HG02759 (cell line): ENCODE data around the gene SNX10.

Experiments
- ATAC-seq: cut with Tn5 transposase; IDR thresholded peaks from one replicate; pipeline ENCODE4 v1.9.1; 2021; ENCODE audit warnings: mild to moderate bottlenecking, moderate library complexity; ENCODE audit not compliant: unreplicated experiment

SNX10 gene

DNA sequence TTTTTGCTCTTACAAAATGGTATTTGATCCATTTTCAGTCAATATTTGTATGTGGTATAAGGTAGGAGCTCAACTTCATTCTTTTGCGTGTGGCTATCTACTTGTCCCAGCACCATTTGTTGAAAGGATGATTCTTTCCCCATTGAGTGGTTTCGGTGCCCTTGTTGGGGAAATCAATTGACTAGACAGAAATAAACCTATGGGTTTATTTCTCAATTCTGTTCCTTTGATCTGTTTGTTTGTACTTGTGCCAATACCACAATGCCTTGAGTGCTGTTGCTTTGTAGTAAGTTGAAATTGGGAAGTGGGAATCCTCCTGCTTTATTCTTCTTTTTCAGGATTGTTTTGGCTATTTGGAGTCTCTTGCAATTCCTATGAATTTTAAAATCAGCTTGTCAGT lies 41.0 kb downstream of the SNX10 start:
- ATAC-seq, result no peak

DNA sequence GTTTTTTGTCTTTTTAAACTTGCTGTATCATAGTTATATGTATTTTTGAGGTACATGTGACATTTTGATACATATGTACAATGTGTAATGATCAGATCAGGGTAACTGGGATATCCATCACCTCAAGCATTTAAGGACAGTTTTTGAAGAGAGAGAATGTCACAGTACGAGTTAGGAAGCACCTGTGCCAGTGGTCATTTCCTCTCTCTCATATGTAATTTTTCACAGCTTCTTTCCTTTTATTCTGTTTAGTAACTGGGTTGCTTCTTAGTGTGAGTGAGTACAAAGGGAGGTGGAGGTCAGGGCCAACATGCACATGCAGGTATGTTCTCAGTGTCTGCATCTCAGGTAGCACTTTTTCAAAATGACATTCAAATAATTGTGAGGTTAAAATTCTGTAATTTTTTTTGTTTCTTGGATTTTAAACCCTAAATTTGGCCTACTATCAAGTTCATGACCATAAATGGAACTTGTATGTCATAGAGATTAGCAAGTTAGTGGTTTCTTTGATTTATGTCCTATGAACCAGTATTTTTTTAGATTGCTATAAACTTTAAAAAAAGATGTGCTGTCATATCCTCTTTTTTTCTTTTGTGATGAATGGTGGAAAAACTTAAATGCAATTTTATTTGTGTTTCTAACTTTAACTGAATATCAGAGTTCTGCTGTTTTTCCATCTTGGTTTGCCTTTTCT lies 42.7 kb downstream of the SNX10 start:
- ATAC-seq, result no peak

GRCh38 chr7:26337232-26337865 lies 45.7 kb downstream of the SNX10 start:
- ATAC-seq, result no peak

GRCh38 chr7:26340476-26341018 lies 48.9 kb downstream of the SNX10 start:
- no peak for ATAC-seq

DNA sequence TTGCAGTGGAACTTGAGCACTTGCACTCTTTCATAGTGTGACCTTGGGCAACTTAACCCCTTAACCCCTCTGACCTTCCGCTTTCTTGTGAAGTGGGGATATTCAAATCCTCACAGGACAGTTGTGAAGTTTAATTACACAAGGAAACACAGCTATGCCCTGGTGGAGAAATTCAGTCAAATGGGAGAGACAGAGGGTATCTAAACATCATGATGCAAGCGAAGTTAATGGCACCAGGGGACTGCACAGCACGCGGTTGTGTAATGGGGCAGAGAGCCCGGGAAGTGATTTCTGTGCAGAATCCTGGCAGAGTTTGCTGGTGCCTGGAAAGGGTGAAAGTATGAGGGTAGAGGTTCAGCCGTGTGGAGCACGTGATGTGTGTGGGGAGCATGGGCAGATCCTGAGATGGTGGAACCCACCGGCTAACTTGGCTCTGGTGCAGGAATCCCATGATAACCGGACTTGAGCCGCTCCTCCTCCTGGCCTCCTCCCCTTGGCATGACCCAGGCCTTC lies 51.7 kb downstream of the SNX10 start:
- ATAC-seq, result no peak

- no peak for ATAC-seq
These were observed 52.2 kb downstream of the SNX10 start for GRCh38 chr7:26343837-26344236.

DNA sequence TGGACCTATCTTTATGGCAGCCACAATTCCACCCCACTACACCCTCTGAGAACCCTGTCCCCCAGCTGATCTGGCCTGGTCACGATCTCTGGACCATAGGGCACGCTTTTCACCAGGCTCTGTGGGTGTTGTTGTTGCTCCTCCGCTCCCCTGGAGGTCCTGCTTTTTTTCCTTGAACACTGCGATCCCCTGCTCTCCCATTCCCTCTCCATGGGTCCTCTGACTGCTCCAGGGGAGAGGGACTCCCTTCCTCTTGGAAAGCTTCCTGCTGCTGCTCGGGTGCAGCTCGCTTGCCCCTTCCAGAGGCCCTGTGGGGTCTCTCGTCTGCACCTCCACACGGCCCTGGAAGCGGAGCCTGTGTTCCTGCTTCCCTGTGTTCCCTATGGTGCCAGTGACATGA lies 53.5 kb downstream of the SNX10 start:
- no peak for ATAC-seq

DNA sequence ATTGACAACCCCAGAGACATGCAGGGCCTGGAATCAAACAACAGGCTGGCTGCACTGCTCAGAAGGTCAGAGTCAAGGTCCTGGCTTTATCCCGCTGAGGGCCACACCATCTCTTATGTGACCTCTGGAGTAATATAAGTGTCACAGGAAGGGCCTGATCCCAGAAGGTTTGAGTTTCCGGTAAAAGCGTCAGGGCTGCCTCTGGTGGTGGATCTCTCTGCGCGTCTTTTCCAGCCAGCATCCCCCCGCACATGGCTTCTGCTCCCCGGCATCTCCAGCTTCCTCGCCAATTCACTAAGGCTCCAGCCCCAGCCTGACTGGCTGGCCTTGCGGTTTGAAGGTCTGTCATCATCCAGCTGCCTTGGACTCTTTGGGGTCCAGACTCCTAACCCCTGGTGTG lies 54.2 kb downstream of the SNX10 start:
- ATAC-seq, result no peak

GRCh38 chr7:26346611-26347203 lies 55.0 kb downstream of the SNX10 start:
- ATAC-seq, result no peak

GRCh38 chr7:26348234-26348851 lies 56.7 kb downstream of the SNX10 start:
- ATAC-seq, result peak; percentile 81

DNA sequence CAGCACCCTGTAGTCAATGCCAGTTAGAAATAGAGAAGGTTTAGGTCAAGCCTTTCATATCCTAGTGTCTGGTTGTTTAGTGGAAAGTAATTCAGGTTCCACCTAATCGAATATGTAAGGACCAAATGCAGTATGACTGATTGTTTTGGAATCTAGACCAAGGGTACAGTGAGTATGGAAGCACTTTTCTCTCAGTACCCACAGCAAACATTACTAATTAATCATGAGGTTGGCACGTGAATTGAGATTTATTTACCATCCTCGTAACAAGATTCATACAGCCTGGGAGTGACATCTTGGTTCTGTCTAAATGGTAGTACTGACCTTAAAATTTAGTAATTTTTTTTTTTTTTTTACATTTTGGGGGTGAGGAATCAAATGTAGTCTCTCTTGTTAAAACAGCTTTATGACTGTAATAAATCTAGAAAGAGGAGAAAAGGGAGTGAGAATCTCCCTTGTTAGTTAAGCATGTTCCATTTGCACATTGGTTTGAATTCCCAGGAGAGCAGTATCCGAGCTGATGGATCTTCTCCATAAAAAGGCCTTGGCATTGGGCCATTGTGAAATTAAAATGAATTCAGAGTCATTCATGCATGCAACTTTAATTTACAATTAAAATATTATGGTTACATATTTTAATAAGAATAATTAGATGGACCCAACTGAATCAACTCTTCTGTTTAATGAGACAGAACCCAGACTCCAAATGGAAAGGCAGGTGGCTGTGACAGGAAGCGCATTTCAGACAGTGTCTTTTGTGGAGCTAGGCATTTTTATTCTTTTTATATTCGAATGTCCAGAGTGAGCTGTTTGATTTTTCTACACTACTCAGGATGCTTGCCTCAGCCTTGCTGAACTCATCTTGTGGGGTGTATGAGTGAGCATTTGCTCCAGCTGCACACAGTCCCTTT lies 57.6 kb downstream of the SNX10 start:
- ATAC-seq, result no peak

DNA sequence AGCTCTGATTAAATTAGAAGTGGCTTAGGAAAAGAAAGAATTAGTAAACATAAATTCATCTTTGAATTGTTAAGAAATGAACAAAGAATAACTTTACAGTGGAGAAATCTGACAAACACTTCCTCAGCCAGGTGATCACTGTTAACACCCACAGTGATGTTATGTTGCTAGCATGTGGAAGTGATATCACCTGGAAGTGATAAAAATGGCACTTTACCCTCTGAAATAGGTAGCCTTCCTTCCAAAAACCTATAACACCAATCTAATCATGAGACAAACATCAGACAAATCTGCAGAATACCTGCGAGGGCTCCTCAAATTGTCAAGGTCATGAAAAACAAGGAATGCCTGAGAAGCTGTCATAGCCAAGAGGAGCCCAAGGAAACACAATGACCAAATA lies 59.5 kb downstream of the SNX10 start:
- no peak for ATAC-seq

GRCh38 chr7:26356229-26356628 lies 64.6 kb downstream of the SNX10 start:
- ATAC-seq, result no peak

GRCh38 chr7:26356929-26357798 lies 65.5 kb downstream of the SNX10 start:
- no peak for ATAC-seq

GRCh38 chr7:26357799-26358151 lies 66.1 kb downstream of the SNX10 start:
- no peak for ATAC-seq

DNA sequence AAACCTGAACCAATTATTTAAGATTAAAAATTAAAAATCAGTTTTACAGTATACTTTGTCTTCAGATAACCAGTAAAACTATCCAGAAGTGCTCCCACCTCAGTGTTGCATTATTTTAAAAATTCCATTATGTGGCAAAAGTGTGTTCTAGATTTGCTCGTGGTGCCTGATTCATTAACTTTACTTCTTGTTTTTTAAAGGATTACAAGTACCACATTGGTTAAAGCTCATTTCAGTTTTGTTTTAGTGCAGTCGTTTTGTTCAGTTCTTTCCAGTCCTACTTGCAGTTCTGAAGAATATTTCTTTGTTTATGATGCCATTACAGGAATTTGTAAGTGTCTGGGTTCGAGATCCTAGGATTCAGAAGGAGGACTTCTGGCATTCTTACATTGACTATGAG lies 69.0 kb downstream of the SNX10 start:
- ATAC-seq, result no peak

DNA sequence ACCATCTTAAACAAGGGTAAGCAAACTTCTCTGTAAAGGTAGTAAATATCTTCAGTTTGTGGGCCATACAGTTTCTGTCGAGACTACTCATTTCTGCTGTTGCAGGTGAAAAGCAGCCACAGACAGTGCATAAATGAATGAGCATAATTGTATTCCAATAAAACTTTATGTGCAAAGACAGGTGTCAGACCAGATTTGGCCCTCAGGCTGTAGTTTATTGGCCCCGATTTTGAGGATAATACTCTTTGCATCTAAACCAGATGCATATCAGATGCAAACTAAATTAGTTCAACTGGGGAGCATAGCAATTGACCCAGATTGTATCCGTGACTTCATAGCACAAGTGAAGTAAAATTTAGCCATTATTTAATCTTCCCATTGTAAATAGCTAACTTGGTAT lies 70.0 kb downstream of the SNX10 start:
- no peak for ATAC-seq

GRCh38 chr7:26363465-26363864 lies 71.8 kb downstream of the SNX10 start:
- ATAC-seq, result no peak

GRCh38 chr7:26365077-26365900 lies 73.6 kb downstream of the SNX10 start:
- ATAC-seq, result peak; percentile 76
